CD14-positive monocyte (primary cell): ENCODE measurements around the gene MEOX1. TPM values are rescaled to one million over a fixed set of nuclear protein-coding genes. Genes with fewer than 3 reads are reported as not detected.

Experiments
- DNase-seq, 3 donors: peaks; one replicate each; pipeline ENCODE4 v3.0.0-alpha.2; 2011 to 2022
- H2AFZ ChIP-seq: 2 replicates; pipeline ENCODE4 v1.6.0; 2012; ENCODE audit warnings: mild to moderate bottlenecking, low read depth, low read length, inconsistent platforms; ENCODE audit not compliant: insufficient read depth, poor library complexity, severe bottlenecking
- H3K27ac ChIP-seq, 2 donors: 1 replicate in 1 of 2; 2 replicates in 1 of 2; pipeline ENCODE4 v1.5.1; 2012 to 2013; ENCODE audit warnings: low read length in 2 of 2, control low read depth in 1 of 2, inconsistent platforms in 1 of 2, low read depth in 1 of 2, mild to moderate bottlenecking in 1 of 2
- H3K27me3 ChIP-seq, 2 donors: one replicate each; pipeline versions ENCODE4 v1.6.0 to v1.6.1; 2011 to 2013; ENCODE audit warnings: low read length in 2 of 2; ENCODE audit not compliant: control insufficient read depth in 2 of 2, insufficient read depth in 2 of 2
- H3K36me3 ChIP-seq, 2 donors: replicated peaks in 1 of 2; 1 replicate in 1 of 2; 2 replicates in 1 of 2; pipeline versions ENCODE4 v1.5.1 to v1.6.1; 2012 to 2013; ENCODE audit warnings: low read length in 2 of 2, control low read depth in 1 of 2, inconsistent platforms in 1 of 2, mild to moderate bottlenecking in 1 of 2; ENCODE audit not compliant: insufficient read depth in 2 of 2, control insufficient read depth in 1 of 2
- H3K4me1 ChIP-seq, 2 donors: 1 replicate in 1 of 2; 2 replicates in 1 of 2; pipeline versions ENCODE4 v1.5.1 to v1.6.1; 2012 to 2013; ENCODE audit warnings: low read length in 2 of 2, control low read depth in 1 of 2, inconsistent platforms in 1 of 2, mild to moderate bottlenecking in 1 of 2, moderate library complexity in 1 of 2; ENCODE audit not compliant: insufficient read depth in 2 of 2, control insufficient read depth in 1 of 2
- H3K4me2 ChIP-seq: replicated peaks from 2 replicates; pipeline ENCODE3; 2012; ENCODE audit warnings: low read length, moderate library complexity, mild to moderate bottlenecking; ENCODE audit not compliant: poor library complexity, severe bottlenecking; ENCODE audit errors: extremely low read depth
- H3K4me3 ChIP-seq, 3 experiments: fragments of 200-600 bp in 1 of 3; sonication (generic) in 1 of 3; replicated peaks in 1 of 3; 1 replicate in 2 of 3; 2 replicates in 1 of 3; pipeline ENCODE4 v1.5.1; 2011 to 2013; ENCODE audit warnings: low read length in 3 of 3, mild to moderate bottlenecking in 3 of 3, control low read depth in 2 of 3, low read depth in 2 of 3, inconsistent platforms in 1 of 3, moderate library complexity in 1 of 3
- H3K79me2 ChIP-seq: 2 replicates; pipeline ENCODE4 v1.6.0; 2012; ENCODE audit warnings: mild to moderate bottlenecking, control low read depth, inconsistent platforms, low read length, moderate library complexity; ENCODE audit not compliant: insufficient read depth
- H3K9ac ChIP-seq: 2 replicates; pipeline ENCODE4 v1.6.0; 2017; ENCODE audit warnings: low read length, mild to moderate bottlenecking; ENCODE audit not compliant: insufficient read depth, poor library complexity, severe bottlenecking
- H3K9me3 ChIP-seq, 2 donors: replicated peaks in 1 of 2; 1 replicate in 1 of 2; 2 replicates in 1 of 2; pipeline versions ENCODE4 v1.5.1 to v1.6.1; 2012 to 2013; ENCODE audit warnings: low read length in 2 of 2, control low read depth in 1 of 2; ENCODE audit not compliant: control insufficient read depth in 1 of 2, insufficient read depth in 1 of 2
- H4K20me1 ChIP-seq: 2 replicates; pipeline ENCODE4 v1.6.0; 2012; ENCODE audit warnings: mild to moderate bottlenecking, low read length, control low read depth, moderate library complexity; ENCODE audit not compliant: insufficient read depth
- H3K27ac Mint-ChIP-seq, 7 donors: one replicate each; pipeline ENCODE4 v1.8.0; 2020; ENCODE audit warnings: mild to moderate bottlenecking in 7 of 7, mixed read lengths in 7 of 7, moderate library complexity in 6 of 7, inconsistent platforms in 2 of 7
- H3K27me3 Mint-ChIP-seq, 3 donors: one replicate each; pipeline ENCODE4 v1.8.0; 2021 to 2022; ENCODE audit warnings: low read depth in 3 of 3, mild to moderate bottlenecking in 3 of 3, mixed read lengths in 3 of 3, moderate library complexity in 3 of 3, inconsistent platforms in 1 of 3
- H3K36me3 Mint-ChIP-seq, 2 donors: one replicate each; pipeline ENCODE4 v1.8.0; 2020; ENCODE audit warnings: mixed read lengths in 2 of 2, inconsistent platforms in 1 of 2, mild to moderate bottlenecking in 1 of 2
- H3K4me1 Mint-ChIP-seq: one replicate; pipeline ENCODE4 v1.8.0; 2020; ENCODE audit warnings: mild to moderate bottlenecking, mixed read lengths
- H3K4me3 Mint-ChIP-seq, 2 donors: one replicate each; pipeline ENCODE4 v1.8.0; 2020; ENCODE audit warnings: mild to moderate bottlenecking in 2 of 2, mixed read lengths in 2 of 2, moderate library complexity in 1 of 2
- H3K9me3 Mint-ChIP-seq, 7 donors: one replicate each; pipeline ENCODE4 v1.8.0; 2020 to 2022; ENCODE audit warnings: mixed read lengths in 7 of 7, mild to moderate bottlenecking in 6 of 7, moderate library complexity in 6 of 7, inconsistent platforms in 2 of 7
- WGBS: methylation state at CpG from one replicate; pipeline ENCODE4 v1.1.5; 2013; ENCODE audit warnings: missing lambda C conversion rate; ENCODE audit not compliant: insufficient coverage; 5-methylcytosine and 5-hydroxymethylcytosine counted together
- intact Hi-C, 2 donors: fragments of 100-400 bp; cut with micrococcal nuclease; formaldehyde crosslinking; loops; one replicate each; pipeline versions ENCODE4 v1.15.0 to v1.15.1; 2023
- polyA plus RNA-seq, 3 donors: library from polyadenylated mRNA; depleted of rRNA in 1 of 3; unstranded in 2 of 3; stranded (reverse) in 1 of 3; fragments of 300-500 nt in 2 of 3; fragments of >200 nt in 1 of 3; fragmentation: Illumina TruSeq in 2 of 3; gene quantifications; 1 replicate in 2 of 3; 2 replicates in 1 of 3; pipeline ENCODE4 v1.2.3, GENCODE V29; 2012 to 2021
- TF ChIP-seq, protein P1 (sequence below): fragments of 200-600 bp; IDR thresholded peaks from one replicate; pipeline ENCODE4 v1.8.0; 2022; ENCODE audit warnings: antibody characterized with exemption, mild to moderate bottlenecking

MEOX1 gene
- polyA plus RNA-seq, 3 donors = 0.06 TPM; not detected in 2

GRCh38 chr17:43667506-43667905 is 5.8 kb upstream of the MEOX1 start:
- Histone ChIP-seq H3K27me3 (no peaks in the 10 kb centered on the region), H3K9me3 (no peaks in the 10 kb centered on the region), H3K27ac (no peak overlapping the region), H3K9ac (no peak overlapping the region), H4K20me1 (no peaks in the 10 kb centered on the region), H3K4me1 (no peaks in the 10 kb centered on the region), H3K4me3 (no peak overlapping the region), H3K4me2 (no peak overlapping the region), H3K36me3 (no peaks in the 10 kb centered on the region), H3K79me2 (no peaks in the 10 kb centered on the region), H2AFZ (no peak overlapping the region)
- H3K36me3 Mint-ChIP-seq = no peaks in the 10 kb centered on the region
- TF ChIP-seq, protein P1, sequence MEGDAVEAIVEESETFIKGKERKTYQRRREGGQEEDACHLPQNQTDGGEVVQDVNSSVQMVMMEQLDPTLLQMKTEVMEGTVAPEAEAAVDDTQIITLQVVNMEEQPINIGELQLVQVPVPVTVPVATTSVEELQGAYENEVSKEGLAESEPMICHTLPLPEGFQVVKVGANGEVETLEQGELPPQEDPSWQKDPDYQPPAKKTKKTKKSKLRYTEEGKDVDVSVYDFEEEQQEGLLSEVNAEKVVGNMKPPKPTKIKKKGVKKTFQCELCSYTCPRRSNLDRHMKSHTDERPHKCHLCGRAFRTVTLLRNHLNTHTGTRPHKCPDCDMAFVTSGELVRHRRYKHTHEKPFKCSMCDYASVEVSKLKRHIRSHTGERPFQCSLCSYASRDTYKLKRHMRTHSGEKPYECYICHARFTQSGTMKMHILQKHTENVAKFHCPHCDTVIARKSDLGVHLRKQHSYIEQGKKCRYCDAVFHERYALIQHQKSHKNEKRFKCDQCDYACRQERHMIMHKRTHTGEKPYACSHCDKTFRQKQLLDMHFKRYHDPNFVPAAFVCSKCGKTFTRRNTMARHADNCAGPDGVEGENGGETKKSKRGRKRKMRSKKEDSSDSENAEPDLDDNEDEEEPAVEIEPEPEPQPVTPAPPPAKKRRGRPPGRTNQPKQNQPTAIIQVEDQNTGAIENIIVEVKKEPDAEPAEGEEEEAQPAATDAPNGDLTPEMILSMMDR = no peak
- H3K27ac Mint-ChIP-seq = no peak overlapping the region
- no peak overlapping the region for H3K4me3 Mint-ChIP-seq
- no peak for DNase-seq
- no CpG with 5 or more reads among the region's 7 CpGs for WGBS
- intact Hi-C loops = no loop called here
- H3K9me3 Mint-ChIP-seq = peaks cover 0 to 1% (median 0%) of the 10 kb centered on the region in 7 donors
- peaks cover under 1 to 9% (median 2%) of the 10 kb centered on the region in 3 donors for H3K27me3 Mint-ChIP-seq
- H3K4me1 Mint-ChIP-seq = no peaks in the 10 kb centered on the region

- H3K27me3 Mint-ChIP-seq = peaks cover 6 to 20% (median 10%) of the 10 kb centered on the region in 3 donors
- Histone ChIP-seq H3K36me3 (no peaks in the 10 kb centered on the region), H3K4me2 (no peak overlapping the region), H3K27me3 (peaks cover 0 to 2% of the 10 kb centered on the region in 2 donors), H3K27ac (no peak overlapping the region), H4K20me1 (no peaks in the 10 kb centered on the region), H3K9me3 (no peaks in the 10 kb centered on the region), H3K4me1 (no peaks in the 10 kb centered on the region), H2AFZ (no peak overlapping the region), H3K9ac (no peak overlapping the region), H3K79me2 (no peaks in the 10 kb centered on the region), H3K4me3 (no peak overlapping the region)
- H3K4me1 Mint-ChIP-seq = peaks cover 3% of the 10 kb centered on the region
- no peak overlapping the region for H3K27ac Mint-ChIP-seq
- DNase-seq = no peak
- H3K4me3 Mint-ChIP-seq = no peak overlapping the region
- peaks cover 0 to 1% (median 0%) of the 10 kb centered on the region in 7 donors for H3K9me3 Mint-ChIP-seq
- intact Hi-C loops = no loop called here
- 100% methylated on average over 2 of the region's 4 CpGs for WGBS
- TF ChIP-seq, protein P1 = no peak
- H3K36me3 Mint-ChIP-seq = no peaks in the 10 kb centered on the region
These were observed 4.2 kb upstream of the MEOX1 start for GRCh38 chr17:43665937-43666236.
